Large intestine (tissue), 3 donors: ENCODE results near the gene PANK2. TPM values are rescaled to one million over a fixed set of nuclear protein-coding genes. Genes with fewer than 3 reads are reported as not detected.

ENCODE experiments used
- DNase-seq, 2 donors: peaks; one replicate each; pipeline versions ENCODE4 v3.0.0 to v3.0.0-alpha.2; 2013
- H3K27ac ChIP-seq: one replicate; pipeline ENCODE4 v1.5.1; 2013; ENCODE audit warnings: low read length
- H3K27me3 ChIP-seq: 2 replicates; pipeline ENCODE4 v1.6.1; 2013; ENCODE audit warnings: low read length; ENCODE audit not compliant: control insufficient read depth, insufficient read depth
- H3K36me3 ChIP-seq: 2 replicates; pipeline ENCODE4 v1.6.1; 2013; ENCODE audit warnings: low read length; ENCODE audit not compliant: control insufficient read depth, insufficient read depth
- H3K4me1 ChIP-seq: one replicate; pipeline ENCODE4 v1.6.1; 2013; ENCODE audit warnings: low read length; ENCODE audit not compliant: control insufficient read depth, insufficient read depth
- H3K4me3 ChIP-seq: one replicate; pipeline ENCODE4 v1.5.1; 2013; ENCODE audit warnings: low read length
- H3K9me3 ChIP-seq: one replicate; pipeline ENCODE4 v1.6.1; 2013; ENCODE audit warnings: mild to moderate bottlenecking, low read depth, low read length, moderate library complexity; ENCODE audit not compliant: control insufficient read depth
- WGBS: methylation state at CpG from one replicate; pipeline ENCODE4 v1.1.5; 2013; ENCODE audit warnings: low lambda C conversion rate; ENCODE audit not compliant: insufficient coverage; 5-methylcytosine and 5-hydroxymethylcytosine counted together
- polyA plus RNA-seq: library from polyadenylated mRNA; unstranded; fragments of 120-200 nt; gene quantifications from one replicate; pipeline ENCODE4 v1.2.1, GENCODE V29; 2013

Gene PANK2
- polyA plus RNA-seq, 1 donor, result 24.3 TPM

DNA sequence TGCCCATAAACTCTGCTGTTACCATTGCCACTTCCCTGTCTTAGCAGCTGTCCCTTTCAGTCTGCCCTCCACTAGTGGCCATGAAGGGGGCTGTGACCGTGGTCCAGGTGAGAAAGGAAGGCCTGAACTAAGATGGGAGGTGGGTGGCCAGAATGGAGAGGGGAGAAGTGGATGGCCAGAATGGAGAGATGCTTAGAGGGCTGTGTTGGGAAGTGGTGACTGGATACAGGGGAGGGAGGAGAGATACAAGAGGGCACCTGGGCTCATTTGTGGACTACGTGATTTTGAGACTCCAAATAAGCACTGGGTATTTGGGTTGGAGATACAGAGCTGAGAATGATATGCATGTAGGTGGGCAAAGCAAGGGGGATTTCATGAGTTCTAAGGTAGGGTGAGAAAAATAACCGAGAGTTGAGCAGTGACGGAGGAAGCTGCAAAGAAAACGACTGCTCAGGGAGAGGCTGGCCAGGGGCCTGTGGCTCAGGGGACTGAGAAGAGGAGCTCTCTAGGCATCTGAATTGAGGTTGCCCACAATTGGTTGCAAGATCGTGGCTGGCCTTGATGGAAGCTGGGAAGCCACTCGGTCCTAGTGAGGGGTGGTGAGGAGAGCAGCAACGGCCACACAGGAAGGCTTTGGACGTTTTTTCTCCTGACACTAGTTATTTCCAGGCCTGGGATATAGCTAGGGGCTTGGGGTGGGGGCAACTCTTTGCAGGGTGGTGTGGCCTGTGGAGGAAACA lies 36.9 kb downstream of the PANK2 start:
- WGBS, result 100% methylated on average over 2 of the region's 9 CpGs
- Histone ChIP-seq H3K4me1 (no peaks in the 10 kb centered on the region), H3K9me3 (no peaks in the 10 kb centered on the region), H3K27me3 (no peaks in the 10 kb centered on the region), H3K27ac (no peak overlapping the region), H3K4me3 (no peak overlapping the region), H3K36me3 (peaks cover 37% of the 10 kb centered on the region)
- DNase-seq, result no peak

DNA sequence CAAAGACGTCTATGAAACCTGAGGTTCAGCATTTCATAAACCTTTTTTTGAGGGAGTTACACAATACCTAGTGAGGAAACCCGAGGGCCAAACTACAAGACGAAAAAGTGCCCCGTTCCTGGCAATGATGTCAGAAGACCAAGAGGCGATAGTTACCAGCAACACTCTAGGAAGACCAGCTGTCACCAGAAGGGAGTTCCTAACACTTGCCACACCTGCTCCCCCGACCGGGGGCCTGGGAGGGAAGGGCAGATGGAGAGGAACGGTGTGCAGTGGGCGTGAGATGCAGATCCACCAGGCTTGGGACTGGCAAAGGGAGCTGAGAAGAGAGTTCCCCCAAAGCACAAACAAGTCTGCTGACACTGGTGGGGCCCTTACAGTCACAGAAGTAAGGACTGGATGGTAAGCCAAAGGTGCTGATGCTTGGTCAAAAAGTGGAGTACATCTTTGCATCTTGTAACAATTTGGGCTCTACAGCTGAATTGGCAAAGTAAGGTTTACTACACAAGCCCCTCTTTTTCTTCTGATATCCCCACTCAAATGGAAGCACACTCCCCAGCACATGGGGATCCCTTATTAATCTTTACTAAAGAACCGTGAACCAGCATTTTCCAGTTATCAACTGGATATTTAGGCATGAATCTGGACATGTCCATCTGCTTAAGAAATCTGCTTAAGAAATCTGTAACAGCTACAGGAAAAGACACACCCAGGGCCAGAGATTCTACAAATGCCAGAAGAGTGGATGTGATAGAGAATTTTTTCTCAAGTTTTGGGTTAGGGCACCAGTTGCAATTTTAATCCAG lies 38.5 kb downstream of the PANK2 start:
- H3K27ac ChIP-seq, result no peak overlapping the region
- H3K36me3 ChIP-seq, result peaks cover 24% of the 10 kb centered on the region
- no CpG with 5 or more reads among the region's 10 CpGs for WGBS
- no peak overlapping the region for H3K4me3 ChIP-seq
- H3K4me1 ChIP-seq, result peaks cover 7% of the 10 kb centered on the region
- peak in 1 of 2 donors; percentile 38 for DNase-seq
- no peaks in the 10 kb centered on the region for H3K9me3 ChIP-seq
- H3K27me3 ChIP-seq, result no peaks in the 10 kb centered on the region

DNA sequence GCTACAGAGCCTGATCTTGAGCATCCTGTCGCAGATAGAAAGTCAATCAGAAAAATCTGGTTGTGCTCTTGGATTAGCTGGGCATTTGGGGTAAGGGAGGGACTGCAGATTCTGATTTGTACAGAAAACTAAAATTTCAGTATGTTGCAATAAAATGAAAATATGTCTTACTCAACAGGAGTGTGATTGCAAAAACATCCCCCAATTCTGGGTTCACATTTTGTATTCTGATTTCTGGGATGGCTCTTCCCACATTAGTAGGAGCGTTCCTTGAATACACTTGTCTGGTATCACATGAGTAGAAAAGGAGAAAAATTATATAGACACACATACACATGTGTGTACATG lies 40.5 kb downstream of the PANK2 start:
- no CpG with 5 or more reads among the region's 2 CpGs for WGBS
- Histone ChIP-seq H3K36me3 (peaks cover 15% of the 10 kb centered on the region), H3K27me3 (no peaks in the 10 kb centered on the region), H3K9me3 (no peaks in the 10 kb centered on the region), H3K4me3 (no peak overlapping the region), H3K27ac (no peak overlapping the region), H3K4me1 (peaks cover 7% of the 10 kb centered on the region)
- no peak for DNase-seq

DNA sequence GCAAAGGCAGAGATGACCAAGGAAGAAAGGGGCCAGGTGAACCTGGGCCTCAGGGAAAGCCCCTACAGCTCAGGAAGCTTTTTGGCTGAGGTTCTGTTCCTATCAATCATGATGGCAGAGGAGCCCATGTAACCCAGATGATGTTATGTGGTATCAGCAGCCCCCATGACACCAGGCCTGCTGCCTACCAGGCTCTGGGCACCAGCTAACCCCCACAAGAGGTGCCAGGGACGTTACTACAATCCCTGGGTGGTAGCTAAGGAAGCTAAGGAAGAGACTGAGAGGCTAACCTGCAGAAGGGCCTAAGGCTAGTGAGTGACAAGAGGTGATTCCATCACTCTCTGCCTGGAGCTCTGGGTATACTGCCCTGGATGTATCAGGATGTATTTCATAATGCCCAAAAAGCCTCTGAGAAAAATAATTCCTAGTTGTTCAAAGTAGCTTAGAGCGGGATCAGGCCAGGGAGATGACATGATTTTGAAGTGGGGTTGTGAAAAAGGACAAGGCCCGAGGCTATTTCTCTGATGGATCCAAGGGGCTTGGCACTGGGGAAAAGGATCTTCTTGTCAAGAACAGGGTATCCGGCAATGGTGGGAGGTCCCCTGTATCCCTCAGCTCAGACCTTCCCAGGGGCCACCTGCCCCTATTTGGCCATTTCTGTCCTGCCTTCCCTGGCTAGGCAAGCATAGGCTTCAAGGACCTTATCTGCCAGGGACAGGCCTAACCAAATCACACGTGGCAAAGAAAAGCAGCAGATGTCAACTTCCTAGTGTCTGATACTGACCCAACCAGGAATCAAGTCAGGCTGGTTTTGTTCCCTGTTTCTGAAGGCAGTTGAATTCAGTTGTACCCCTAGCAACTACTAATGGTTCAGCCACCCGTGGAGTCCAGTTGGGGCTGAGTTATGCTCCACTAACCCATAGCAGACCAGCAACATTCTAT lies 41.3 kb downstream of the PANK2 start:
- no peaks in the 10 kb centered on the region for H3K27me3 ChIP-seq
- H3K27ac ChIP-seq, result no peak overlapping the region
- no peaks in the 10 kb centered on the region for H3K9me3 ChIP-seq
- no peak for DNase-seq
- H3K4me1 ChIP-seq, result peaks cover 7% of the 10 kb centered on the region
- no peak overlapping the region for H3K4me3 ChIP-seq
- WGBS, result no CpG with 5 or more reads among the region's 6 CpGs
- H3K36me3 ChIP-seq, result peaks cover 11% of the 10 kb centered on the region

DNA sequence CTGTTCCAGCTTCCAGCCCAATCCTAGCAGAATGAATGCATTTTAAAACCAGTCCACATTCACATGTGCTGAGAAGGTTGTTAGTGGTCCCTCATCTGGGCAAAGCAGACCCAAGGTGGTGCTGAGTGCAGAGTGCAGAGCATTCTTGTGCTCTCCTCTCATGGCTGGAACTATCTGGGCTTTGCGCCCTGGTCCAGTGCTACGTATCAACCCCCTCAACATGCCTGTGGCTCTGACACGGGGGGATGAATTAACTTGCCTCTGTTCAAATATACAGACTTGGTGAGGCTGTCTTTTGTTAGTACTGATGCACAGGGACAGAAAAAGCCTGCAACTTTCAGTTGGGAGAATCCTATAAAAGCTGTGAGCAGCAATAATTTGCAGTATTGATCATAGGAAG lies 42.5 kb downstream of the PANK2 start:
- Histone ChIP-seq H3K27me3 (no peaks in the 10 kb centered on the region), H3K4me1 (peaks cover 7% of the 10 kb centered on the region), H3K4me3 (no peak overlapping the region), H3K9me3 (no peaks in the 10 kb centered on the region), H3K36me3 (peaks cover 15% of the 10 kb centered on the region), H3K27ac (no peak overlapping the region)
- no peak for DNase-seq
- WGBS, result no CpG with 5 or more reads among the region's 3 CpGs

DNA sequence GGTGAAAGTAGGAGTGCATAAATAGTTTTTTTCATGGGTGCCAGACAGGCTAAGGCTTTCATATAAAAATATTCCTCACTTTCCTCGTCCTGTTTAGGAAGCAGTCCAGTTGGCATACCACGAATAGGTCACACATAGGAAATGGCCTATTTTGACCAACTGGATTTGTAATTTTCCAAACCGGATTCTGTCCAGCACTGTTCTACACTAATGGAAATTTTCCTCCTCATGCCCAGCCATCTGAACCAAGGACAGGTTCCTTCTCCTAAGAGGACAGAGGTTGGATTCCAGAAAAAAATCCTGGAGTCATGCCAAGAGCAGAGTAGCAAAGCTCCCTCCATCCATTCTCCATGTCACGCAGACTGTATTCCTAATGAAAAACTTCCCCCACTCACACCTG lies 43.1 kb downstream of the PANK2 start:
- Histone ChIP-seq H3K27me3 (no peaks in the 10 kb centered on the region), H3K4me3 (no peak overlapping the region), H3K36me3 (peaks cover 15% of the 10 kb centered on the region), H3K4me1 (peaks cover 7% of the 10 kb centered on the region), H3K9me3 (no peaks in the 10 kb centered on the region), H3K27ac (peak overlapping the region; percentile 18)
- DNase-seq, result no peak
- WGBS, result 100% methylated on average over 1 of the region's 4 CpGs

DNA sequence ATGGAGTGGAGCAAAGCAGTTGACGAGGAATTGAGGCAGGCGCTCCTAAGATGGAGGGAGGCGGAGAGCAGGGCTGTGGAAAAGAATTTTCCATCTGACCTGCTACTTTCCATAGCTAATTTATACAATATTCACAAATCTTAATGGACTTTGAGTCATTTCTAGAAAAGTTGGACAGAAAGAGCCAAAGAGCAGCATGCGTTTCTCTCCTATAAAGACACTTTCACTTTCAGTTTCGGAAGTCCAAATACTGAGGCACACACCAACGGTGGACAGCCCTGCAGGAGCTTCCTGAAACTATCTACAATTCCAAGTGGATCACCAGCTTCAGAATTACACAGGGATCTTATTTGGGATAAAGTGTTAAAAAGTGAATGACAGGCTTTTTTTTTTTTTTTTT lies 43.5 kb downstream of the PANK2 start:
- no peak overlapping the region for H3K4me3 ChIP-seq
- DNase-seq, result peak in 1 of 2 donors; percentile 75

DNA sequence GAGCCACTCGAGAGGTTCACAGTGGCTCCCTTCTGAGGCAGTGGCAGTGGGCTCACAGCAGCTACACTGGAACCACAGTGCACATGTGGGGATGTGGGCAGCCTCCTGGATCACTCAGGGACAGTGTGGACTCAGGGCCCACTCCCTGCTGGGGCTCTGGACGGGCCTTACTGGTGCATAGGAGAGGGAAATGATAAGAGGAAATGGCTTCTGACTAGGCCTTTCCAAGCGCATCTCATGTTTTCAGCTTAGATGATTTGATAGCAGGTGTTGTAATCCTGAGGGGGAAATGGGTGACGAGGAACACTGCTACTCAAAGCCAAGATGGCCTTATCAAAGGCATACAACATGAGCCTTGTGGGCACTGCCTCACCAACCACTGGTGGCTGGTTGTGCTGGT lies 44.0 kb downstream of the PANK2 start:
- no CpG with 5 or more reads among the region's 4 CpGs for WGBS
- no peaks in the 10 kb centered on the region for H3K27me3 ChIP-seq
- H3K27ac ChIP-seq, result no peak overlapping the region
- no peak for DNase-seq
- no peak overlapping the region for H3K4me3 ChIP-seq
- no peaks in the 10 kb centered on the region for H3K9me3 ChIP-seq
- peaks cover 15% of the 10 kb centered on the region for H3K36me3 ChIP-seq
- peaks cover 7% of the 10 kb centered on the region for H3K4me1 ChIP-seq

More for the DNA sequence above, 43.5 kb downstream of the PANK2 start:
- no peaks in the 10 kb centered on the region for H3K9me3 ChIP-seq
- H3K36me3 ChIP-seq, result peaks cover 15% of the 10 kb centered on the region
- peak overlapping the region; percentile 18 for H3K27ac ChIP-seq
- H3K27me3 ChIP-seq, result no peaks in the 10 kb centered on the region
- 0% methylated on average over 1 of the region's 6 CpGs for WGBS
- peaks cover 7% of the 10 kb centered on the region for H3K4me1 ChIP-seq

DNA sequence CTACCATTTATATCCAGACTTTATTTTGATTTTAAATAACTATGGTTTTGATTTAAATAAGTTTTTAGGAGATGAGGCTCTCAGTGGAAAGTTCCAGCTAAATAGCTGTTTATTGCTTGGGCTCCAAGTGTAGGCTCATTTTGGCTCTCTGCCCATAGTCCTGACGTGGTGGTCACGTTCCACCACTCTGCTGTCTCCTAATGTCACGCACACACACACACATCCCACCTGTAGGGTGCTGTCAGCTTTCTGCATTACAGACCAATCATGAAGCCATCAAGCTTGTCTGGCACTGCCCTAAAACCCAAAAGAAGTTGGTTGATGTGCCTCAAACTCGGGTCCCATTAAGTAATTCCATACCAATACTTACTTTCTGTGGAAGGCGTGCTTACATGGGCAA lies 45.4 kb downstream of the PANK2 start:
- no peak overlapping the region for H3K27ac ChIP-seq
- no peak overlapping the region for H3K4me3 ChIP-seq
- DNase-seq, result peak in 1 of 2 donors; percentile 29

More for the DNA sequence above, 45.4 kb downstream of the PANK2 start:
- Histone ChIP-seq H3K4me1 (peaks cover 7% of the 10 kb centered on the region), H3K36me3 (peaks cover 15% of the 10 kb centered on the region), H3K9me3 (no peaks in the 10 kb centered on the region), H3K27me3 (no peaks in the 10 kb centered on the region)
- no CpG with 5 or more reads among the region's 5 CpGs for WGBS
